Neural cell (in vitro differentiated cells): ENCODE results near the gene HRH1. TPM values are rescaled to one million over a fixed set of nuclear protein-coding genes. Genes with fewer than 3 reads are reported as not detected.

Source experiments
- H2AFZ ChIP-seq: fragments of 200-600, 300-800 bp; sonication (generic), shearing (Covaris generic); 2 replicates; pipeline ENCODE4 v1.6.0; 2014; ENCODE audit warnings: low read depth, mild to moderate bottlenecking, antibody characterized with exemption, low read length, moderate library complexity
- H3F3A ChIP-seq: fragments of 200-600 bp; shearing (Covaris generic); 2 replicates; pipeline ENCODE4 v1.6.1; 2016; ENCODE audit warnings: mild to moderate bottlenecking, moderate library complexity, mixed read lengths, antibody characterized with exemption, low read length; ENCODE audit not compliant: insufficient read depth, poor library complexity, severe bottlenecking
- H3K27ac ChIP-seq: fragments of 200-600, 300-800 bp; sonication (generic), shearing (Covaris generic); 2 replicates; pipeline ENCODE4 v1.5.1; 2014; ENCODE audit warnings: mild to moderate bottlenecking, low read length, moderate library complexity
- H3K27me3 ChIP-seq: fragments of 300-800, 200-600 bp; sonication (generic), shearing (Covaris generic); 2 replicates; pipeline ENCODE4 v1.6.0; 2014; ENCODE audit warnings: mild to moderate bottlenecking, low read depth, low read length, moderate library complexity; ENCODE audit not compliant: insufficient read depth
- H3K36me3 ChIP-seq: fragments of 300-800, 200-600 bp; sonication (generic), shearing (Covaris generic); 2 replicates; pipeline ENCODE4 v1.5.1; 2014; ENCODE audit warnings: mild to moderate bottlenecking, antibody characterized with exemption, low read length, moderate library complexity; ENCODE audit not compliant: insufficient read depth
- H3K4me2 ChIP-seq: fragments of 300-800, 200-600 bp; sonication (generic), shearing (Covaris generic); 2 replicates; pipeline ENCODE4 v1.6.0; 2014; ENCODE audit warnings: mild to moderate bottlenecking, low read length
- H3K4me3 ChIP-seq: fragments of 300-800, 200-600 bp; sonication (generic), shearing (Covaris generic); 2 replicates; pipeline ENCODE4 v1.5.1; 2014; ENCODE audit warnings: mild to moderate bottlenecking, low read length, moderate library complexity
- H3K79me2 ChIP-seq: fragments of 200-600 bp; shearing (Covaris generic); replicated peaks from 2 replicates; pipeline ENCODE4 v1.6.0; 2014; ENCODE audit warnings: mild to moderate bottlenecking, low read length, moderate library complexity; ENCODE audit not compliant: insufficient read depth
- H3K9ac ChIP-seq: fragments of 300-800, 200-600 bp; sonication (generic), shearing (Covaris generic); 2 replicates; pipeline ENCODE4 v1.6.1; 2016; ENCODE audit warnings: mild to moderate bottlenecking, low read length, mixed read lengths
- H3K9me2 ChIP-seq: fragments of 200-600 bp; shearing (Covaris generic); 2 replicates; pipeline ENCODE4 v1.6.1; 2016; ENCODE audit warnings: mild to moderate bottlenecking, low read length, mixed read lengths; ENCODE audit not compliant: insufficient read depth
- H3K9me3 ChIP-seq: fragments of 200-600, 300-800 bp; sonication (generic), shearing (Covaris generic); 2 replicates; pipeline ENCODE4 v1.6.1; 2016; ENCODE audit warnings: mild to moderate bottlenecking, mixed run types, low read length, moderate library complexity, mixed read lengths
- H4K20me1 ChIP-seq: fragments of 200-600 bp; shearing (Covaris generic); 2 replicates; pipeline ENCODE4 v1.6.1; 2016; ENCODE audit warnings: mild to moderate bottlenecking, mixed run types; ENCODE audit not compliant: insufficient read depth
- EP300 ChIP-seq: fragments of 450-650 bp; conservative IDR thresholded peaks from 2 replicates; pipeline ENCODE4 v1.6.1; 2014; ENCODE audit warnings: antibody characterized with exemption, mild to moderate bottlenecking, moderate library complexity; ENCODE audit not compliant: poor library complexity, severe bottlenecking
- EZH2 ChIP-seq: fragments of 200-600, 300-800 bp; shearing (Covaris generic), sonication (generic); IDR thresholded peaks from 2 replicates; pipeline ENCODE4 v1.6.1; 2014; ENCODE audit warnings: antibody characterized with exemption, low read length, borderline replicate concordance, mild to moderate bottlenecking; ENCODE audit not compliant: insufficient read depth, poor library complexity, severe bottlenecking
- MXI1 ChIP-seq: fragments of 450-650 bp; conservative IDR thresholded peaks from 2 replicates; pipeline ENCODE4 v1.6.1; 2014; ENCODE audit warnings: antibody characterized with exemption, mild to moderate bottlenecking; ENCODE audit not compliant: poor library complexity, severe bottlenecking
- POLR2AphosphoS5 ChIP-seq: IDR thresholded peaks from 2 replicates; pipeline ENCODE4 v1.6.1; 2012
- RAD21 ChIP-seq: fragments of 450-650 bp; conservative IDR thresholded peaks from 2 replicates; pipeline ENCODE4 v1.6.1; 2014; ENCODE audit warnings: antibody characterized with exemption, mild to moderate bottlenecking, moderate library complexity
- SMC3 ChIP-seq: fragments of 450-650 bp; conservative IDR thresholded peaks from 2 replicates; pipeline ENCODE4 v1.6.1; 2014; ENCODE audit warnings: antibody characterized with exemption, mild to moderate bottlenecking, moderate library complexity; ENCODE audit not compliant: poor library complexity
- TAF1 ChIP-seq: IDR thresholded peaks from 2 replicates; pipeline ENCODE4 v1.6.1; 2012; ENCODE audit warnings: low read depth
- polyA plus RNA-seq: library from polyadenylated mRNA; depleted of rRNA; stranded (reverse); fragments of >200 nt; gene quantifications from 2 replicates; pipeline ENCODE4 v1.2.3, GENCODE V29; 2014
- TF ChIP-seq, protein P1 (sequence below): IDR thresholded peaks from 2 replicates; pipeline ENCODE4 v1.6.1; 2012; ENCODE audit warnings: borderline replicate concordance
- TF ChIP-seq, protein P2 (sequence below): fragments of 450-650 bp; IDR thresholded peaks from 2 replicates; pipeline ENCODE4 v1.5.1; 2014; ENCODE audit warnings: antibody characterized with exemption, mild to moderate bottlenecking, moderate library complexity; ENCODE audit not compliant: poor library complexity, severe bottlenecking

HRH1 gene
- polyA plus RNA-seq, 1 donor from 2014 or later: 0.06 TPM

DNA sequence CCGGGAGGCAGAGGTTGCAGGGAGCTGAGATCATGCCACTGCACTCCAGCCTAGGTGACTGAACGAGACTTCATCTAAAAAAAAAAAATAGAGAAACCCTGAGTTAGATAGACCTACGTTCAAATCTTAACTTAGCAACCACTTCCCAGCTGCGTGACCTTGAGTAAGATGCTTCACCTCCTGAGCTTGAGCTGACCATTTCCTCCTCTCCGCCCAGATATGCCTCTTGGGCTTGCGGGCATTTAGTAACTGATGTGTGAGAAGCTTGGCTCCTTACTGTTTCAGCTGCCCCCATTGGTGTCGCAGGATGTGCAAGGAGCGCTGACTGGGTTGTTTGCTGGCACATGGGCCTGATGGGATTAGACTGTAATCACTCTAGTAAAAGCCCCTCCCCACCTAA, 91.0 kb downstream of the HRH1 start:
- H3K9me2 ChIP-seq: no peaks in the 10 kb centered on the region
- no peak overlapping the region for H2AFZ ChIP-seq
- H3K79me2 ChIP-seq: no peaks in the 10 kb centered on the region
- H3F3A ChIP-seq: no peaks in the 10 kb centered on the region
- H3K4me2 ChIP-seq: no peak overlapping the region
- no peak overlapping the region for H3K4me3 ChIP-seq
- H3K9ac ChIP-seq: no peak overlapping the region
- no peaks in the 10 kb centered on the region for H3K27me3 ChIP-seq
- no peak overlapping the region for H3K27ac ChIP-seq
- TF ChIP-seq, protein P1, sequence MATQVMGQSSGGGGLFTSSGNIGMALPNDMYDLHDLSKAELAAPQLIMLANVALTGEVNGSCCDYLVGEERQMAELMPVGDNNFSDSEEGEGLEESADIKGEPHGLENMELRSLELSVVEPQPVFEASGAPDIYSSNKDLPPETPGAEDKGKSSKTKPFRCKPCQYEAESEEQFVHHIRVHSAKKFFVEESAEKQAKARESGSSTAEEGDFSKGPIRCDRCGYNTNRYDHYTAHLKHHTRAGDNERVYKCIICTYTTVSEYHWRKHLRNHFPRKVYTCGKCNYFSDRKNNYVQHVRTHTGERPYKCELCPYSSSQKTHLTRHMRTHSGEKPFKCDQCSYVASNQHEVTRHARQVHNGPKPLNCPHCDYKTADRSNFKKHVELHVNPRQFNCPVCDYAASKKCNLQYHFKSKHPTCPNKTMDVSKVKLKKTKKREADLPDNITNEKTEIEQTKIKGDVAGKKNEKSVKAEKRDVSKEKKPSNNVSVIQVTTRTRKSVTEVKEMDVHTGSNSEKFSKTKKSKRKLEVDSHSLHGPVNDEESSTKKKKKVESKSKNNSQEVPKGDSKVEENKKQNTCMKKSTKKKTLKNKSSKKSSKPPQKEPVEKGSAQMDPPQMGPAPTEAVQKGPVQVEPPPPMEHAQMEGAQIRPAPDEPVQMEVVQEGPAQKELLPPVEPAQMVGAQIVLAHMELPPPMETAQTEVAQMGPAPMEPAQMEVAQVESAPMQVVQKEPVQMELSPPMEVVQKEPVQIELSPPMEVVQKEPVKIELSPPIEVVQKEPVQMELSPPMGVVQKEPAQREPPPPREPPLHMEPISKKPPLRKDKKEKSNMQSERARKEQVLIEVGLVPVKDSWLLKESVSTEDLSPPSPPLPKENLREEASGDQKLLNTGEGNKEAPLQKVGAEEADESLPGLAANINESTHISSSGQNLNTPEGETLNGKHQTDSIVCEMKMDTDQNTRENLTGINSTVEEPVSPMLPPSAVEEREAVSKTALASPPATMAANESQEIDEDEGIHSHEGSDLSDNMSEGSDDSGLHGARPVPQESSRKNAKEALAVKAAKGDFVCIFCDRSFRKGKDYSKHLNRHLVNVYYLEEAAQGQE: no peak
- no peak for TF ChIP-seq POLR2AphosphoS5
- no peak for TF ChIP-seq EZH2
- TF ChIP-seq, protein P2, sequence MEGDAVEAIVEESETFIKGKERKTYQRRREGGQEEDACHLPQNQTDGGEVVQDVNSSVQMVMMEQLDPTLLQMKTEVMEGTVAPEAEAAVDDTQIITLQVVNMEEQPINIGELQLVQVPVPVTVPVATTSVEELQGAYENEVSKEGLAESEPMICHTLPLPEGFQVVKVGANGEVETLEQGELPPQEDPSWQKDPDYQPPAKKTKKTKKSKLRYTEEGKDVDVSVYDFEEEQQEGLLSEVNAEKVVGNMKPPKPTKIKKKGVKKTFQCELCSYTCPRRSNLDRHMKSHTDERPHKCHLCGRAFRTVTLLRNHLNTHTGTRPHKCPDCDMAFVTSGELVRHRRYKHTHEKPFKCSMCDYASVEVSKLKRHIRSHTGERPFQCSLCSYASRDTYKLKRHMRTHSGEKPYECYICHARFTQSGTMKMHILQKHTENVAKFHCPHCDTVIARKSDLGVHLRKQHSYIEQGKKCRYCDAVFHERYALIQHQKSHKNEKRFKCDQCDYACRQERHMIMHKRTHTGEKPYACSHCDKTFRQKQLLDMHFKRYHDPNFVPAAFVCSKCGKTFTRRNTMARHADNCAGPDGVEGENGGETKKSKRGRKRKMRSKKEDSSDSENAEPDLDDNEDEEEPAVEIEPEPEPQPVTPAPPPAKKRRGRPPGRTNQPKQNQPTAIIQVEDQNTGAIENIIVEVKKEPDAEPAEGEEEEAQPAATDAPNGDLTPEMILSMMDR: no peak
- TF ChIP-seq SMC3: no peak
- no peak for TF ChIP-seq TAF1
- no peak for TF ChIP-seq RAD21
- TF ChIP-seq MXI1: no peak
- no peak for TF ChIP-seq EP300
- H3K36me3 ChIP-seq: no peaks in the 10 kb centered on the region
- H4K20me1 ChIP-seq: no peaks in the 10 kb centered on the region
- H3K9me3 ChIP-seq: no peaks in the 10 kb centered on the region

DNA sequence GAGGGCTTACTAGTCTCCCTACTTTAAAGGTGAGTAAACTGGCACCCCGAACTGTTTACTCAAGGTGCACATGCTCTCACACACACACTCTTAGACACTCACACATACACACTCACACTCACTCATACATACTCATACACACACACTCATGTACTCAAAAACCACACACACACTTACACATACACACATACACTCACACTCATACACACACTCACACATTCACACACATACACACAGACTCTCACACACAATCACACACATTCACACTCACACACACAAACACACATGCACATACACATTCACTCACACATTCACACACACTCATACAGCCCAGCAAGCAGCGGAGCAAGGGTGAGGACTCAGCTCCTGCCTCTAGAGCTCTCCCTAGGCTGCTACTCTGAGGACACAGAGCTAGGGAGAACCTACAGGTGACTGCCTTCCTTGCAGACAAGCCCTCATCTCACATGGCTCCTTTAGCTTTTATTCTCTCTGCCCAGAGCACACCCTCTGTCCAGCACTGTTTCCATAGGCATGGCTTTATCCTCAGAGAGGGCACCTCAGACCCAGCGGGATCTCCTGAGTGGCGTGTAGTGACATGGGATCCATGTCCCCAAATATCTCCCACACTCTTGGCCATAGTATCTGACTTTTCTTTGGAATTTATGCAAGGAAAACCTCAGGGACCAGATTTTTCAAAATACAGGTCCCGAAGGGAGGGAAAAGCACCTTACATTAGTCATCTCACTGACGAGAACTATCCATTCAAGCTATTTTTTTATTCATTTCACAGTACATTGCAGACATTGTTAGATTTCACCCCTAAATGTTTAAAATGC, 91.8 kb downstream of the HRH1 start:
- no peak for TF ChIP-seq SMC3
- TF ChIP-seq POLR2AphosphoS5: no peak
- no peak for TF ChIP-seq TAF1
- TF ChIP-seq, protein P2: no peak
- H3K27me3 ChIP-seq: no peaks in the 10 kb centered on the region
- no peaks in the 10 kb centered on the region for H3F3A ChIP-seq
- no peaks in the 10 kb centered on the region for H3K9me3 ChIP-seq
- H3K9me2 ChIP-seq: no peaks in the 10 kb centered on the region
- H3K79me2 ChIP-seq: no peaks in the 10 kb centered on the region
- no peak overlapping the region for H3K4me3 ChIP-seq
- H3K27ac ChIP-seq: no peak overlapping the region
- no peak overlapping the region for H2AFZ ChIP-seq
- H4K20me1 ChIP-seq: no peaks in the 10 kb centered on the region
- H3K9ac ChIP-seq: no peak overlapping the region
- no peaks in the 10 kb centered on the region for H3K36me3 ChIP-seq
- H3K4me2 ChIP-seq: no peak overlapping the region
